Kidney (tissue), 14 donors: ENCODE measurements around the gene CD320. TPM values are rescaled to one million over a fixed set of nuclear protein-coding genes. Genes with fewer than 3 reads are reported as not detected.
A peak's percentile ranks its signal among the peaks of the same experiment; 100 is the strongest.

Experiments
- DNase-seq, 5 donors: peaks; one replicate each; pipeline ENCODE4 v3.0.0-alpha.2; 2013 to 2020
- FAIRE-seq: peaks from 2 replicates; lab custom pipeline; 2012; peaks lifted over from hg19 to GRCh38; lab: Jason Lieb, UNC
- H3K27ac ChIP-seq, 2 donors: one replicate each; pipeline ENCODE4 v1.7.0; 2013; ENCODE audit warnings: low read depth in 2 of 2, low read length in 2 of 2, inconsistent platforms in 1 of 2
- H3K27me3 ChIP-seq: one replicate; pipeline ENCODE4 v1.7.1; 2013; ENCODE audit warnings: low read length, inconsistent platforms; ENCODE audit not compliant: control insufficient read depth, insufficient read depth
- H3K36me3 ChIP-seq, 3 donors: one replicate each; pipeline versions ENCODE4 v1.7.0 to v1.7.1; 2013; ENCODE audit warnings: low read length in 3 of 3, control low read depth in 1 of 3, inconsistent platforms in 1 of 3; ENCODE audit not compliant: insufficient read depth in 3 of 3, control insufficient read depth in 2 of 3
- H3K4me1 ChIP-seq, 3 donors: one replicate each; pipeline versions ENCODE4 v1.7.0 to v1.7.1; 2013; ENCODE audit warnings: low read length in 3 of 3, inconsistent platforms in 1 of 3, low read depth in 1 of 3; ENCODE audit not compliant: control insufficient read depth in 2 of 3, insufficient read depth in 2 of 3
- H3K4me3 ChIP-seq, 3 donors: one replicate each; pipeline versions ENCODE4 v1.7.0 to v1.8.1; 2013; ENCODE audit warnings: low read length in 3 of 3, control low read depth in 1 of 3, inconsistent platforms in 1 of 3
- H3K9ac ChIP-seq, 3 donors: one replicate each; pipeline versions ENCODE4 v1.7.0 to v1.7.1; 2013; ENCODE audit warnings: low read length in 3 of 3, control low read depth in 1 of 3, inconsistent platforms in 1 of 3
- H3K9me3 ChIP-seq, 3 donors: one replicate each; pipeline versions ENCODE4 v1.7.0 to v1.7.1; 2013; ENCODE audit warnings: low read length in 3 of 3, control low read depth in 1 of 3, inconsistent platforms in 1 of 3; ENCODE audit not compliant: control insufficient read depth in 2 of 3, insufficient read depth in 1 of 3
- intact Hi-C: fragments of 100-400 bp; cut with DNase I; formaldehyde crosslinking; loops from one replicate; pipeline ENCODE4 v1.11.1; 2022
- polyA plus RNA-seq: library from polyadenylated mRNA; stranded (reverse); fragments of 350-450 nt; fragmentation: Illumina TruSeq; extraction: RNeasy Lipid Tissue Mini Kit (QIAGEN cat#74804); gene quantifications from one replicate; pipeline ENCODE4 v1.2.3, GENCODE V29; 2014; ENCODE audit warnings: low read depth, low replicate concordance; ENCODE audit not compliant: insufficient read depth
- total RNA-seq: library from RNA; stranded (reverse); fragmentation: NEBNext Ultra II Directional; extraction: Animal tissue kit (Norgen Biotek cat#: 25700); gene quantifications from one replicate; pipeline ENCODE4 v1.2.1, GENCODE V29; 2021
- TF ChIP-seq, protein P1 (sequence below): IDR thresholded peaks from 3 replicates; pipeline ENCODE4 v1.5.1; 2012; ENCODE audit warnings: mild to moderate bottlenecking, moderate library complexity, borderline replicate concordance; ENCODE audit not compliant: insufficient read depth; ENCODE audit errors: extremely low read depth
- donor health status: control.
- donor health status: control.
- donor health status: control.
- donor health status: control.
- donor health status: control.
- donor health status: DM: yes; HTN: yes; CAD: no.
- donor health status: Normal renal cell carcinoma (clear cell type).

CD320 gene
- total and polyA plus RNA-seq, 2 donors from 2014 or later = 26.1 to 63.1 TPM

DNA sequence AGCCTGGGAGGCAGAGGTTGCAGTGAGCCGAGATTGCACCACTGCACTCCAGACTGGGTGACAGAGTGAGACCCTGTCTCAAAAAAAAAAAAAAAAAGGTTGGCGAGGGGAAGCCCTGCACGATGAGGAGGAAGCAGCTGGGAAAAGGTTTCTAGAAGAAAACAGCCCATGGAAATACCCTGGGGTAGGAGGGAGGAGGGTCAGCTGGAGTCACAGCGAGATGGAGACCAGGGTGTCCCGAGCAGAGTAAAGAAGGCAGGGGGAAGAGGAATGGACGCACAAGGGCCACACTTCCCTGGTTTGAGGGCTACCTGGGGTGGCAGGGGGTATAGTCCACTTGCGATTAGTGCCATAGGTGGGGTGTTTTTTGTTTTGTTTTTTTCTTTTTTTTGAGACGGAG is 28.5 kb upstream of the CD320 start:
- Histone ChIP-seq H3K9ac (no peak overlapping the region), H3K9me3 (no peaks in the 10 kb centered on the region), H3K4me1 (peaks cover 0 to 11% (median 0%) of the 10 kb centered on the region in 3 donors), H3K27me3 (peaks cover 15% of the 10 kb centered on the region), H3K36me3 (no peaks in the 10 kb centered on the region), H3K27ac (no peak overlapping the region), H3K4me3 (no peak overlapping the region)
- DNase-seq (no peak), FAIRE-seq (no peak)
- intact Hi-C loops = no loop called here
- TF ChIP-seq, protein P1, sequence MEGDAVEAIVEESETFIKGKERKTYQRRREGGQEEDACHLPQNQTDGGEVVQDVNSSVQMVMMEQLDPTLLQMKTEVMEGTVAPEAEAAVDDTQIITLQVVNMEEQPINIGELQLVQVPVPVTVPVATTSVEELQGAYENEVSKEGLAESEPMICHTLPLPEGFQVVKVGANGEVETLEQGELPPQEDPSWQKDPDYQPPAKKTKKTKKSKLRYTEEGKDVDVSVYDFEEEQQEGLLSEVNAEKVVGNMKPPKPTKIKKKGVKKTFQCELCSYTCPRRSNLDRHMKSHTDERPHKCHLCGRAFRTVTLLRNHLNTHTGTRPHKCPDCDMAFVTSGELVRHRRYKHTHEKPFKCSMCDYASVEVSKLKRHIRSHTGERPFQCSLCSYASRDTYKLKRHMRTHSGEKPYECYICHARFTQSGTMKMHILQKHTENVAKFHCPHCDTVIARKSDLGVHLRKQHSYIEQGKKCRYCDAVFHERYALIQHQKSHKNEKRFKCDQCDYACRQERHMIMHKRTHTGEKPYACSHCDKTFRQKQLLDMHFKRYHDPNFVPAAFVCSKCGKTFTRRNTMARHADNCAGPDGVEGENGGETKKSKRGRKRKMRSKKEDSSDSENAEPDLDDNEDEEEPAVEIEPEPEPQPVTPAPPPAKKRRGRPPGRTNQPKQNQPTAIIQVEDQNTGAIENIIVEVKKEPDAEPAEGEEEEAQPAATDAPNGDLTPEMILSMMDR = no peak

DNA sequence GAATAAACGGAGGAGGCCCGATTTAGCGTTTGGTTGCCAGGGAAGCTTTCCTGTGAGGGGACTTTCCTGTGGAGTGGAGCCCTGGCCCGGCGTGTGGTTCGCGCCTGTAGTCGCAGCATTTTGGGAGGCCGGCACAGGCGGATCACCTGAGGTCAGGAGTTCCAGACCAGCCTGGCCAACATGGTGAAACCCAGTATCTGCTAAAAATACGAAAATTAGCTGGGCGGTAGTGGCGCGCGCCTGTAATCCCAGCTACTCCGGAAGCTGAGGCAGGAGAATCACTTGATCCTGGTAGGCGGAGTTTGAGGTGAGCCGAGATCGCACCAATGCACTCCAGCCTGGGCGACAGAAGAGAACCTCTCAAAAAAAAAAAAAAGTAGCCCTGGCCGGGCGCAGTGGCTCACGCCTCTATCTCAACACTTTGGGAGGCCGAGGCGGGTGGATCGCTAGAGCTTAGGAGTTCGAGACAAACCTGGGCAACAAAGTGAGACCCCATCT is 28.0 kb upstream of the CD320 start:
- Histone ChIP-seq H3K27ac (no peak overlapping the region), H3K36me3 (no peaks in the 10 kb centered on the region), H3K9me3 (no peaks in the 10 kb centered on the region), H3K4me3 (no peak overlapping the region), H3K4me1 (peaks cover 0 to 11% (median 0%) of the 10 kb centered on the region in 3 donors), H3K9ac (no peak overlapping the region), H3K27me3 (peaks cover 15% of the 10 kb centered on the region)
- DNase-seq (no peak), FAIRE-seq (no peak)
- TF ChIP-seq, protein P1 = no peak
- intact Hi-C loops = no loop called here

DNA sequence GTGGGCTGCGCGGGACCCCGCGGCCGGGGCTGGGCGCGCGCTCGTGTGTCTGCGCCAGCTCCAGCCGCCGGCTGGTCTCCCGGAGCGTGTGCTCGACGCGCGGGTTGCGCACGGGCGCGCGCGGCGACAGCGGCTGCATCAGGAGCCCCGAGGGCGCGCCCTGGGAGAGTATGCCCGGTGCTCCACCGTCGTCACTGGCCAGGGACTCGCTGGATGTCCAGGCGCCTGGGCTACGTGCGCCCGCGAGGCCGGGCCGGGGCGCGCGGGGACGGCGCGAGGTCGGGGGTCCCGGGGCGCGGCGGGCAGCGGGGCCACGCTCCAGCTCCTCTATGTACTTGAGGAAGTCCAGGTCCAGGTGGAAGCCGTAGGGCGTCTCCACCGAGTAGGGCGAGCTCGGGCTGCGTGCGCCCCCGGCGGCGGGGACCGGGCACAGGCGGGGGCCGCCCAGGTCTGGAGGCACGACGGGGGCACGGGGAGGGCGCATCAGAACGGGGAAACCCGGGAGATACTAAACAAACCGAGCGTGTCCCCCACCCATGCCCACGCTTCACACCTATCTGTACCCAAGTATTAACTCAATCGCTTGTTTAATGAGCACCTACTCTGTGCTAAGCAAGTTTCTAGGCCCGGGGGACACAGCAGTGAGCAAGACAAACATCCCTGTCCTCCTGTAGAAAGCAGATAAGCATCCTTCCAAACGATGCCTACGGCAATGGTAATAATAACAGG is 27.3 kb upstream of the CD320 start:
- Histone ChIP-seq H3K9me3 (no peaks in the 10 kb centered on the region), H3K9ac (no peak overlapping the region), H3K4me1 (peaks cover 0 to 11% (median 0%) of the 10 kb centered on the region in 3 donors), H3K27ac (no peak overlapping the region), H3K4me3 (no peak overlapping the region), H3K27me3 (peaks cover 15% of the 10 kb centered on the region), H3K36me3 (no peaks in the 10 kb centered on the region)
- no peak for FAIRE-seq
- DNase-seq = peak in 1 of 5 donors; percentile 66
- intact Hi-C loops = no loop called here
- TF ChIP-seq, protein P1 = no peak
